Fibroblast of mammary gland (primary cell): ENCODE results near the gene AFP.

ENCODE experiments used
- DNase-seq: peaks from one replicate; pipeline ENCODE4 v3.0.0-alpha.2; 2010; ENCODE audit warnings: low read depth
- H3K4me3 ChIP-seq: 2 replicates; pipeline ENCODE4 v1.5.1; 2011; ENCODE audit warnings: low read depth, mild to moderate bottlenecking, low read length, moderate library complexity; ENCODE audit not compliant: control insufficient read depth
- TF ChIP-seq, protein P1 (sequence below): conservative IDR thresholded peaks from 2 replicates; pipeline ENCODE4 v1.5.1; 2011; ENCODE audit warnings: low read depth, low read length, inconsistent platforms; ENCODE audit not compliant: control insufficient read depth, insufficient read depth

The AFP gene

DNA sequence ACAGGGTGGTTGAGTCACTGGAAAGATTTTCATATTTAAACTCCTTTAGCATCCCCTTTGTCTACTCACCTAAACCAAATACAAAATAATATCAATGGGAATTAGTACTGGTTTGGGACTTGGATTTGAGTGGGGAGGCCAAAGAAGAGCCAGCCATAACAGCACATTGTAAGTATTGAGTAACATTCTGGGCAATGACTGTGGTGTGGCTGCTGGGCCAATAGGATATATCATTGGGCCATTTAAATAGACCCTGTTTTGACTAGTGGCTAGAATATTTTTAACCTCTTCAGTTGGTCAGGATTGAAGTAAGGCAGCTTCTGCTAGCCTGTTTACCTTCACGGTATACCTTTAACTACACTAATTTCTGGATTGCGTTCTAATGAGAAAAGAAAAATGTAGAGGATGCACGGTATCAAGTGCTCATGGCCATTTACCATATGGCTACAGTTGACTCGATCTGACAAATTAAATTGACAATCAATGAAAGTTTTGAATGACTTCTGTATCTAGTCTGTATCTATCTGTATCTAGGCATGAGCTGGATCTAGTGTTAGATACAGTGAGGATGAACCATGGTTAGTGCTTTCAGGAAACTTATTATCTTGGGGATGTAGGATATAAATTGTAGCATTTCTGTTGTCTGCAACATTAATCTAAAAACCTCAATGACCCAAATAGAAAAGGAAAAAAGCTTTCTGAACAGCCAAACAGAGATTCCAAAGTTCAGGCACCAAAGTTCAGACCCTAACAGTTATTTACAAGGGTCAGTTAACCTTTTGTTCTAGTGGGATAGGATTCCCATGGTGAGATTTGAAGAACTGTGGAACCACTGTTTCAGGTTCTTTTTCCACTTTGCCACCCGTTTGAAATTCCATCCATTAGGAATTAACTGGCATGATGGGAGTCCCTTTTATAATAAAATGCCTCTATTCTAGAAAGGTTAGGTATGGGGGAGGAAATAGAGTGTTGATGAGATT lies 38.7 kb upstream of the AFP start:
- TF ChIP-seq, protein P1, sequence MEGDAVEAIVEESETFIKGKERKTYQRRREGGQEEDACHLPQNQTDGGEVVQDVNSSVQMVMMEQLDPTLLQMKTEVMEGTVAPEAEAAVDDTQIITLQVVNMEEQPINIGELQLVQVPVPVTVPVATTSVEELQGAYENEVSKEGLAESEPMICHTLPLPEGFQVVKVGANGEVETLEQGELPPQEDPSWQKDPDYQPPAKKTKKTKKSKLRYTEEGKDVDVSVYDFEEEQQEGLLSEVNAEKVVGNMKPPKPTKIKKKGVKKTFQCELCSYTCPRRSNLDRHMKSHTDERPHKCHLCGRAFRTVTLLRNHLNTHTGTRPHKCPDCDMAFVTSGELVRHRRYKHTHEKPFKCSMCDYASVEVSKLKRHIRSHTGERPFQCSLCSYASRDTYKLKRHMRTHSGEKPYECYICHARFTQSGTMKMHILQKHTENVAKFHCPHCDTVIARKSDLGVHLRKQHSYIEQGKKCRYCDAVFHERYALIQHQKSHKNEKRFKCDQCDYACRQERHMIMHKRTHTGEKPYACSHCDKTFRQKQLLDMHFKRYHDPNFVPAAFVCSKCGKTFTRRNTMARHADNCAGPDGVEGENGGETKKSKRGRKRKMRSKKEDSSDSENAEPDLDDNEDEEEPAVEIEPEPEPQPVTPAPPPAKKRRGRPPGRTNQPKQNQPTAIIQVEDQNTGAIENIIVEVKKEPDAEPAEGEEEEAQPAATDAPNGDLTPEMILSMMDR: no peak
- no peak overlapping the region for H3K4me3 ChIP-seq
- DNase-seq: no peak

GRCh38 chr4:73401412-73401811 lies 34.6 kb upstream of the AFP start:
- no peak for DNase-seq
- no peak overlapping the region for H3K4me3 ChIP-seq
- TF ChIP-seq, protein P1: no peak

- no peak within 1 kb of the TSS for H3K4me3 ChIP-seq
- TF ChIP-seq, protein P1: no peak
- DNase-seq: peak; percentile 22
Observed at GRCh38 chr4:73404042-73404441, 32.0 kb upstream of the AFP start, which contains the start of gene ALB. Gene ALB, plus strand, starts transcription at chr4:73404287. Its CDS starts 41 bp downstream, at chr4:73404328.

DNA sequence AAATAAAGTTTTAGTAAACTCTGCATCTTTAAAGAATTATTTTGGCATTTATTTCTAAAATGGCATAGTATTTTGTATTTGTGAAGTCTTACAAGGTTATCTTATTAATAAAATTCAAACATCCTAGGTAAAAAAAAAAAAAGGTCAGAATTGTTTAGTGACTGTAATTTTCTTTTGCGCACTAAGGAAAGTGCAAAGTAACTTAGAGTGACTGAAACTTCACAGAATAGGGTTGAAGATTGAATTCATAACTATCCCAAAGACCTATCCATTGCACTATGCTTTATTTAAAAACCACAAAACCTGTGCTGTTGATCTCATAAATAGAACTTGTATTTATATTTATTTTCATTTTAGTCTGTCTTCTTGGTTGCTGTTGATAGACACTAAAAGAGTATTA lies 31.6 kb upstream of the AFP start:
- no peak overlapping the region for H3K4me3 ChIP-seq
- TF ChIP-seq, protein P1: no peak
- DNase-seq: no peak

DNA sequence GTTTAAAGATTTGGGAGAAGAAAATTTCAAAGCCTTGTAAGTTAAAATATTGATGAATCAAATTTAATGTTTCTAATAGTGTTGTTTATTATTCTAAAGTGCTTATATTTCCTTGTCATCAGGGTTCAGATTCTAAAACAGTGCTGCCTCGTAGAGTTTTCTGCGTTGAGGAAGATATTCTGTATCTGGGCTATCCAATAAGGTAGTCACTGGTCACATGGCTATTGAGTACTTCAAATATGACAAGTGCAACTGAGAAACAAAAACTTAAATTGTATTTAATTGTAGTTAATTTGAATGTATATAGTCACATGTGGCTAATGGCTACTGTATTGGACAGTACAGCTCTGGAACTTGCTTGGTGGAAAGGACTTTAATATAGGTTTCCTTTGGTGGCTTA lies 30.9 kb upstream of the AFP start:
- no peak for DNase-seq
- H3K4me3 ChIP-seq: no peak overlapping the region
- TF ChIP-seq, protein P1: no peak

DNA sequence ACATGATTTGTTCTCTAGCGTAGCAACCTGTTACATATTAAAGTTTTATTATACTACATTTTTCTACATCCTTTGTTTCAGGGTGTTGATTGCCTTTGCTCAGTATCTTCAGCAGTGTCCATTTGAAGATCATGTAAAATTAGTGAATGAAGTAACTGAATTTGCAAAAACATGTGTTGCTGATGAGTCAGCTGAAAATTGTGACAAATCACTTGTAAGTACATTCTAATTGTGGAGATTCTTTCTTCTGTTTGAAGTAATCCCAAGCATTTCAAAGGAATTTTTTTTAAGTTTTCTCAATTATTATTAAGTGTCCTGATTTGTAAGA lies 29.5 kb upstream of the AFP start:
- TF ChIP-seq, protein P1: no peak
- H3K4me3 ChIP-seq: no peak overlapping the region
- peak; percentile 38 for DNase-seq
